ENCODE data around the gene SALL1. TPM values are rescaled to one million over a fixed set of nuclear protein-coding genes. Genes with fewer than 3 reads are reported as not detected.

SALL1 gene
- total and polyA plus RNA-seq, 2 of the 8 experiments (the other 6 are each of a cell fraction or from before 2014, with no cell fraction given), result 33.7 to 56.8 TPM

DNA sequence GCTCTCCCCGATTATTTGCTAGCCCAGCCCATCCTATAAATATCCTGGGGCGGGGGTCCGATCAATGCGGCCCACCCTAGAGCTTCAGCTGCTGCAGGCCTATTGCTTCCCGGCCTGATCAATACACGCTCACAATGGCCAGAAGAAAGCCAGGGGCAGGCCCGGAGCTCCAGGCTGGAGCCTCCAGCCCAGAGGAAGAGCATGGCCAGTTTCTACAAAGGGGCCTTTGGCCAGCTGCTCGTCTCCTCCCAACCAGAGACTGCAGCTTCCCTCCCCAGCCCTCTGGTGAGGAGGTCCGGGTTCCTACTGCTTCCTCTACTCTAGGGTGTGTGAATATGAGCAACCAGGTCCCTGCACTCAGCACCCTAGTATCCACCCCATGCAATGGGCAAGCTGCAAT lies 36.7 kb downstream of the SALL1 start (continued):
- TF ChIP-seq ZNF274 (IDR thresholded peaks at IDR 0.05; ENCODE audit: borderline replicate concordance, extremely low read depth, low read length) (no peak), CREB1 (IDR thresholded peaks at IDR 0.05) (no peak), HDAC2 (IDR thresholded peaks at IDR 0.05; ENCODE audit: borderline replicate concordance in 1 of 2, low read depth in 2 of 2, low read length in 2 of 2) (no peak), TAF1 (IDR thresholded peaks at IDR 0.05; ENCODE audit: low read depth, low read length) (no peak), BCL11A (IDR thresholded peaks at IDR 0.05; ENCODE audit: low read depth in 2 of 2, low read length in 2 of 2) (no peak)

Measured in H1 (cell line).